Activated naive CD8-positive, alpha-beta T cell treated with anti-CD3 and anti-CD28 coated beads, Interleukin-2, amount 50 U/mL, for 24 hours (primary cell): ENCODE results near the gene SHANK2.

Experiments
- ATAC-seq: fragments of 150-1000 bp; cut with Tn5 transposase; one replicate; pipeline ENCODE4 v1.10.0; 2021
- DNase-seq: peaks from one replicate; pipeline ENCODE4 v3.0.0; 2021
- H3K27ac Mint-ChIP-seq: one replicate; pipeline ENCODE4 v1.8.0; 2021; ENCODE audit warnings: mild to moderate bottlenecking, mixed read lengths
- H3K27me3 Mint-ChIP-seq: one replicate; pipeline ENCODE4 v1.8.0; 2021; ENCODE audit warnings: mixed read lengths
- H3K36me3 Mint-ChIP-seq: one replicate; pipeline ENCODE4 v1.8.0; 2021; ENCODE audit warnings: low read depth, mixed read lengths
- H3K4me1 Mint-ChIP-seq: one replicate; pipeline ENCODE4 v1.8.0; 2021; ENCODE audit warnings: mixed read lengths
- H3K4me3 Mint-ChIP-seq: one replicate; pipeline ENCODE4 v1.8.0; 2021; ENCODE audit warnings: mild to moderate bottlenecking, moderate library complexity, mixed read lengths
- H3K9me3 Mint-ChIP-seq: one replicate; pipeline ENCODE4 v1.8.0; 2021; ENCODE audit warnings: mixed read lengths

Gene SHANK2

GRCh38 chr11:71282581-71283351 is 30.4 kb upstream of the SHANK2 start:
- Mint-ChIP-seq H3K9me3 (no peaks in the 10 kb centered on the region), H3K27me3 (peaks cover 5% of the 10 kb centered on the region), H3K4me1 (no peaks in the 10 kb centered on the region), H3K27ac (no peak overlapping the region), H3K4me3 (no peak overlapping the region), H3K36me3 (no peaks in the 10 kb centered on the region)
- no peak for DNase-seq
- no peak for ATAC-seq

GRCh38 chr11:71281831-71282230 is 29.5 kb upstream of the SHANK2 start:
- Mint-ChIP-seq H3K9me3 (no peaks in the 10 kb centered on the region), H3K27me3 (peaks cover 9% of the 10 kb centered on the region), H3K36me3 (no peaks in the 10 kb centered on the region), H3K4me1 (no peaks in the 10 kb centered on the region), H3K4me3 (no peak overlapping the region), H3K27ac (no peak overlapping the region)
- ATAC-seq (no peak), DNase-seq (no peak)

- no peak overlapping the region for H3K4me3 Mint-ChIP-seq
- no peak for DNase-seq
- no peak overlapping the region for H3K27ac Mint-ChIP-seq
- H3K36me3 Mint-ChIP-seq: no peaks in the 10 kb centered on the region
- no peaks in the 10 kb centered on the region for H3K4me1 Mint-ChIP-seq
- H3K9me3 Mint-ChIP-seq: peaks cover 2% of the 10 kb centered on the region
- peaks cover 12% of the 10 kb centered on the region for H3K27me3 Mint-ChIP-seq
- no peak for ATAC-seq
Measured at GRCh38 chr11:71281204-71281603, 28.8 kb upstream of the SHANK2 start.

GRCh38 chr11:71279916-71280645 is 27.7 kb upstream of the SHANK2 start:
- H3K27me3 Mint-ChIP-seq: peaks cover 12% of the 10 kb centered on the region
- no peaks in the 10 kb centered on the region for H3K4me1 Mint-ChIP-seq
- DNase-seq (no peak), ATAC-seq (no peak)
- H3K4me3 Mint-ChIP-seq: no peak overlapping the region
- H3K27ac Mint-ChIP-seq: no peak overlapping the region
- peaks cover 3% of the 10 kb centered on the region for H3K9me3 Mint-ChIP-seq
- H3K36me3 Mint-ChIP-seq: no peaks in the 10 kb centered on the region

- Mint-ChIP-seq H3K4me1 (no peaks in the 10 kb centered on the region), H3K36me3 (peaks cover 2% of the 10 kb centered on the region), H3K9me3 (peaks cover 22% of the 10 kb centered on the region), H3K27me3 (peaks cover 5% of the 10 kb centered on the region), H3K27ac (no peak overlapping the region), H3K4me3 (no peak overlapping the region)
- ATAC-seq (no peak), DNase-seq (no peak)
Measured at GRCh38 chr11:71272161-71272560, 19.8 kb upstream of the SHANK2 start.

GRCh38 chr11:71269603-71270511 is 17.5 kb upstream of the SHANK2 start:
- Mint-ChIP-seq H3K27me3 (peaks cover 4% of the 10 kb centered on the region), H3K4me1 (no peaks in the 10 kb centered on the region), H3K36me3 (peaks cover 2% of the 10 kb centered on the region), H3K4me3 (no peak overlapping the region), H3K27ac (no peak overlapping the region), H3K9me3 (peaks cover 19% of the 10 kb centered on the region)
- DNase-seq: no peak
- no peak for ATAC-seq

GRCh38 chr11:71268706-71269321 is 16.4 kb upstream of the SHANK2 start:
- H3K27ac Mint-ChIP-seq: no peak overlapping the region
- DNase-seq (no peak), ATAC-seq (no peak)
- no peaks in the 10 kb centered on the region for H3K36me3 Mint-ChIP-seq
- H3K4me3 Mint-ChIP-seq: no peak overlapping the region
- no peaks in the 10 kb centered on the region for H3K4me1 Mint-ChIP-seq
- H3K27me3 Mint-ChIP-seq: peaks cover 6% of the 10 kb centered on the region
- H3K9me3 Mint-ChIP-seq: peaks cover 10% of the 10 kb centered on the region

GRCh38 chr11:71267807-71268421 is 15.5 kb upstream of the SHANK2 start:
- peaks cover 1% of the 10 kb centered on the region for H3K9me3 Mint-ChIP-seq
- peaks cover 6% of the 10 kb centered on the region for H3K27me3 Mint-ChIP-seq
- no peak for ATAC-seq
- no peaks in the 10 kb centered on the region for H3K4me1 Mint-ChIP-seq
- no peak for DNase-seq
- no peak overlapping the region for H3K4me3 Mint-ChIP-seq
- no peaks in the 10 kb centered on the region for H3K36me3 Mint-ChIP-seq
- no peak overlapping the region for H3K27ac Mint-ChIP-seq

GRCh38 chr11:71266114-71266833 is 13.9 kb upstream of the SHANK2 start:
- Mint-ChIP-seq H3K27ac (no peak overlapping the region), H3K27me3 (peaks cover 9% of the 10 kb centered on the region), H3K4me3 (no peak overlapping the region), H3K9me3 (no peaks in the 10 kb centered on the region), H3K4me1 (no peaks in the 10 kb centered on the region), H3K36me3 (no peaks in the 10 kb centered on the region)
- DNase-seq (no peak), ATAC-seq (no peak)

GRCh38 chr11:71265559-71266092 is 13.2 kb upstream of the SHANK2 start:
- DNase-seq: no peak

GRCh38 chr11:71263386-71263785 is 11.0 kb upstream of the SHANK2 start:
- peaks cover 9% of the 10 kb centered on the region for H3K27me3 Mint-ChIP-seq
- DNase-seq (no peak), ATAC-seq (no peak)
- H3K9me3 Mint-ChIP-seq: peaks cover 2% of the 10 kb centered on the region
- no peak overlapping the region for H3K27ac Mint-ChIP-seq
- H3K4me3 Mint-ChIP-seq: no peak overlapping the region
- H3K36me3 Mint-ChIP-seq: no peaks in the 10 kb centered on the region
- no peaks in the 10 kb centered on the region for H3K4me1 Mint-ChIP-seq

More at GRCh38 chr11:71265559-71266092, 13.2 kb upstream of the SHANK2 start:
- ATAC-seq: no peak
- Mint-ChIP-seq H3K36me3 (no peaks in the 10 kb centered on the region), H3K4me3 (no peak overlapping the region), H3K27me3 (peaks cover 9% of the 10 kb centered on the region), H3K9me3 (no peaks in the 10 kb centered on the region), H3K4me1 (no peaks in the 10 kb centered on the region), H3K27ac (no peak overlapping the region)

GRCh38 chr11:71255800-71256479 is 3.6 kb upstream of the SHANK2 start:
- Mint-ChIP-seq H3K4me3 (no peak overlapping the region), H3K4me1 (peaks cover under 1% of the 10 kb centered on the region), H3K27ac (no peak overlapping the region), H3K9me3 (peaks cover 4% of the 10 kb centered on the region), H3K36me3 (no peaks in the 10 kb centered on the region), H3K27me3 (peaks cover 32% of the 10 kb centered on the region)
- DNase-seq (no peak), ATAC-seq (no peak)

- ATAC-seq (no peak), DNase-seq (no peak)
- no peaks in the 10 kb centered on the region for H3K36me3 Mint-ChIP-seq
- H3K4me1 Mint-ChIP-seq: peaks cover 3% of the 10 kb centered on the region
- H3K9me3 Mint-ChIP-seq: peaks cover 4% of the 10 kb centered on the region
- H3K4me3 Mint-ChIP-seq: no peak overlapping the region
- H3K27me3 Mint-ChIP-seq: peaks cover 38% of the 10 kb centered on the region
- no peak overlapping the region for H3K27ac Mint-ChIP-seq
Measured at GRCh38 chr11:71255323-71255722, 2.9 kb upstream of the SHANK2 start.
